ENCODE data around the gene TMEM45A.
A peak's percentile ranks its signal among the peaks of the same experiment; 100 is the strongest.
"Not testable (repeated sequence)": the region's sequence is repeated elsewhere in the genome, so short reads cannot be mapped to it uniquely, and the experiment has no call there.

The TMEM45A gene

DNA sequence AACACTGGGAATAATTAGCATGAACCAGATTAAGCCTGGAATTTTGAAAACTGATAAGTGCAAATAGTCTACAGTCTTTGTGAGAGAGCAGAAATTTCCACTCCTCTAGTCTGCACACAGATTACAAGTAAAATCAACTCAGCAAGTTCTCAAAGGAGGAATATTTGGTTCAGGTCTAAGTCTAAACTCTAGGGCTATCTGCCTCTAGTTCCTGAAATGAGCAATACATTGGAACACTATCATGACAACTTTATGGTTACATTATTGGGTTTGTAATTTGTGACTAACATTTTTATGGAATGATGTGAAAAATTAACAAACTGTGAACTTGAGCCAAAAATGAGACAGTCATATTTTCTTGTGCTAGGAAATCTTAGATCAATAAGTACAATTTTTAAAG lies 86.2 kb downstream of the TMEM45A start:
- DNase-seq, result no peak

DNA sequence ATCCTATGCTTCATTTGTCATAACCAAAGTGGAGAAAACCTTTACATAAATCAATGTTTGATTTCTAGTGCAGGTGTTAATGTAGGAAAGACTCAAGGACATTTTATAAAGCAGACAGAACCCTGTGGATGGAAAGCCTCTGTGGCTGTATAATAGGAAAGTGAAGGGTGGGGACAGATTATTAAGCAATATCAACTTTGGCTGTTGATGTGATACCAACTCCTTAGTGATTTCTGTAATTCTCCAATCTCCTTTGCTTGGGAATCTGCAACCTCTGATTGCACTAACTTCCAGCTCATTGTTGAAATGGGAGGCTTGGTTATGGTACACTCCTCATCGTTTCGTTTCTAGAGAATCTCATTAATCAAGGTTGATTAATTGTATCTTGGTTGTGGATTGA lies 87.7 kb downstream of the TMEM45A start:
- no peak for DNase-seq

DNA sequence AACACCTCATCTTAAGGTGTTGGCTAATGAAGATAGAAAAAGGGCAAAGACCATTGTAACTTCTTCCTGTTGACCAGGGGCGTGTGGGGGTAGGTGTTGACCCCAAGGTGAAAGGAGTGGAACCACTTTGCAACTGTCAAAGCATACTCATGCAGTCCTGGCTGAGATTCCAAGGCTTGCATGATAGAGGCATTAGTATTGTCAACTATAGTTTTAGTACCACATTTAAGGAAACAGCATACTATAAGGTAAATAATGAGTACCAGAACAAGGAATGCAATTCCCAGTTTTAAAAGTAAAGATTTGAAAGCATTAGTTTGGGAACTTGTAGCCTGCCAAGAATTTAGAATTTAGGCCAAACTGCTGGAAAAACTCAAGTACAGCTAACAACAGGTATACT lies 89.2 kb downstream of the TMEM45A start:
- DNase-seq, result no peak

DNA sequence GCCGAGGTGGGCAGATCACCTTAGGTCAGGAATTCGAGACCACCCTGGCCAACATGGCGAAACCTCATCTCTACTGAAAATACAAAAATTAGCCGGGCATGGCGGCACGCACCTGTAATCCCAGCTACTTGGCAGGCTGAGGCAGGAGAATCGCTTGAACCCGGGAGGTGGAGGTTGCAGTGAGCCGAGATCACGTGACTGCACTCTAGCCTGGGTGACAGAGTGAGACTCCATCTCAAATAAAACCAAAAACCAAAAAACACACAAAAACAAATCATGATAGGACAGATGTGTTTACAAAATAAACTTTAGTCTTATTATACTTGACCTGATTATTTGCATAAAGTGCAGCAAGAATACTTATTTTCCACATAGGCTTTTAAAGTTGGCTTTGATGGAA lies 89.7 kb downstream of the TMEM45A start:
- DNase-seq, result not testable (repeated sequence)

DNA sequence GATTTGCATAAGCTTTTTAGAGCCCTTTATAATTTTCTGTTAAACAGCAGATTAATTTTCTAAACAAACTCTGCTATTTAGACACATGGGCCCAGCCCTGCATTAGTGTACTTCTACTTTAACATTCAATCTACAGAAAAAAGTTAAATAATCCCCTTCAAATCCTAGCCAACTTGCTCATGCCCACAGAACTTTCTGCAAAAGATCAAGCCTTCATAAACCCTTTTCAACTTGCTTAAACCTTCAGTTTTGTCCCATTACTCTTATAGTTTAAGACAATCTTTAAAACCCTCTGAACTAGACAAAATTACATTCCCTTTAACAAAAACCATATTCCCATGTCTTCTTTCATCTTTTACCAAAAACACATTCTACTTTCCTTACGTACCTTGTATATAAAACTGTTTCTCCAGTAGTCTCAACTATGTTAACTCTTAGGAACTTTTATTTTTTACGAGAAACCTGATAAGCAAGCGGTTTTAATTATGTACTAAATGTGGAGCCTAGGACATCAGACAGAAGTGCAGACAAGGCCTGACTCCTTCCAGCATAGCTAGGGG lies 91.8 kb downstream of the TMEM45A start:
- DNase-seq, result no peak

DNA sequence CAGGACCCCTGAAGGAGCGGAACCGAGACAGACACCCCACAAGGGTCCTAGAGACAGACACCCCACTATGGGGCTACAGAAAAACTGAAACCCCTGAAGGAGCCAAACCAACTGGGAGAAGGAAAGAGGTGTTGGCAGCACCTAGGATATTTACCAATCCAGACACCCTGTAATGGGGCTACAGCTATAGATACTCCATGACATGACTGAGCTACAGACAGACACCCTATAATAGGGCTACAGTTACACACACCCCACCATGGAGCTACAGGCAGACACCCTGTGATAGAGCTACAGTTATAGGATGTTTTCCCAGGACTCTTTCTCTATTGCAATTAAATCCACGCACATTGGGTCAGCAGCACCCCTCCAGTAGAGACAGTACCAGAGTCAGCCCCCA lies 94.4 kb downstream of the TMEM45A start:
- DNase-seq, result no peak

DNA sequence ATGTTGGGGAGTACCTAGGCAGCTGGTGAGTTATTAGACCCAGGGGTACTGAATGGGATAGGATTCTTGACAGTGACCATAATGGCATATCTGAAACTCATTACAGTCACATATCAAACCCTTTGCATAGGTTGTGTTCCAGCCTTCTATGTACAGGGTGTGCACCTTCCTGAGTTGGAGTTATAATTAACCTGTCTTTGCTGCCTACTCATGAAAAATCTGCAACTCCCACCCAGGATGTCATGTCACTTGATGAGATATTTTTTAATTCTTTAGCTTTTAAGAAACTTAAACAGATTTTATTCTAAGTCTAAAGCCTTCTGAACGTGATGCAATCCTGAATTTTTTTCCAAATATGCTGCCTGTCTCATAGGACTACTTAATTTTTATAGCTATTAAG lies 95.8 kb downstream of the TMEM45A start:
- no peak for DNase-seq

DNA sequence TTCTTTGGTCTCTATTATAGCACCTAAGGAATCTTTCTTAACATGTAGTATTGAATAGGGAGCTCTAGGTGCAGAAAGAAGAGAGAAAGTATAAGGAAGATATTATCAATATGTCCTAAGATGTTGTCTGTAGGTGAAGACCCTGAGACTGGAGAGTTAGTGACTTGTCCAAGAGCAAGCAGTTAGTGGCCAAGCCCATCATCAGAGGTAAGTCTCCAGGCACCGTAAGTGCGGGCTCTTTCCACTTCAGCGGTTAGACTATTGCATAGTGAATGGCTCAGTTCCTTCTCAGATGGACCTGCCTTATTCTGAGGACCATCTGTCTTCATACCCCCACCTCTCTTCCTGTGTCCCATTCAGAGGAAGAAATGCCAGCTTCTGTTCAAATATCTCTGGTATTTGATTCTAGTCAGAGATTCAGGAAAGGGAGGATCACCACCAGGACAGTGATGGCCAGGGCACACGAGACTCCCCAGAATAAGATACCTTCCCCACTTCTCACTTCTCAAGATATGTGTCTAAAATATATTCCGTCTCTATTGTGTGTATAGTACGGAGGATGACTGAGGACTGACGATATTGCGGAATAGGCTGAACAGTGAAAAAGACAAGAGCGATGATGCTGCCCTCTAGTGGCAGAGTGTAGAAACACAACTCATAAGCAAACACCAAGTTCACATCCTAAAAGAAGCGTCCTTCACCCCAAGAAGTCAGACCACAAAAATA lies 97.9 kb downstream of the TMEM45A start:
- DNase-seq, result peak; percentile 62

DNA sequence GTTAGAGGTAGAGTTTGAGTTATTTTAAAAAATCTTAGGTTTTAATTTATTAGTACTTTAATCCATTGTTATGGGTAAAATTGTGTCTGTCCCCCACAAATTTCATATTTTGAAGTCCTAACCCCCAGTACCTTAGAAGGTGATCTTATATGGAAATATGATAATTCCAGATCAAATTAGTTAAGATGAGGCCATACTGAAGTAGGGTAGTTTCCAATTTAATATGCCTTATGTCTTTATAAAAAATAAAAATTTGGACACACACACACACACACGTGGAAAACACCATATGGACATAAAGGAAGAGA lies 98.4 kb downstream of the TMEM45A start:
- no peak for DNase-seq

DNA sequence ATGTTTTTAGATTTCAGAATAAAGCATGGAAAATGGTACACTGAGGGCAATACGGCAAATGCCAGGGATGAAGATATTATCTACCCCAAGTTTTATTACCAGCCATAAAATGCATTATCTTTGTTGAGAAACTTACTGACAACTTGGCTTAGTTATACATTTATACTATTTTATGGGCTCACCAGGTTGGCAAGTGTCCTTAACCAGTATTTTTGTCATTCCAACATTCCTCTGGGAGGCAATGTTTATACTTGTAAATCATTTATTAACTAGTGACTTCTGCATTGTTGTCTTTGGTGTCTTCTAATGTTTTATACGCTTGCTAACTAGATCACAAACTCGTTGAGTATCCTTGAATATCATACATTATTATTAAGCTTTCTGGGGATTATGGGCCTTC lies 99.0 kb downstream of the TMEM45A start:
- DNase-seq, result no peak

DNA sequence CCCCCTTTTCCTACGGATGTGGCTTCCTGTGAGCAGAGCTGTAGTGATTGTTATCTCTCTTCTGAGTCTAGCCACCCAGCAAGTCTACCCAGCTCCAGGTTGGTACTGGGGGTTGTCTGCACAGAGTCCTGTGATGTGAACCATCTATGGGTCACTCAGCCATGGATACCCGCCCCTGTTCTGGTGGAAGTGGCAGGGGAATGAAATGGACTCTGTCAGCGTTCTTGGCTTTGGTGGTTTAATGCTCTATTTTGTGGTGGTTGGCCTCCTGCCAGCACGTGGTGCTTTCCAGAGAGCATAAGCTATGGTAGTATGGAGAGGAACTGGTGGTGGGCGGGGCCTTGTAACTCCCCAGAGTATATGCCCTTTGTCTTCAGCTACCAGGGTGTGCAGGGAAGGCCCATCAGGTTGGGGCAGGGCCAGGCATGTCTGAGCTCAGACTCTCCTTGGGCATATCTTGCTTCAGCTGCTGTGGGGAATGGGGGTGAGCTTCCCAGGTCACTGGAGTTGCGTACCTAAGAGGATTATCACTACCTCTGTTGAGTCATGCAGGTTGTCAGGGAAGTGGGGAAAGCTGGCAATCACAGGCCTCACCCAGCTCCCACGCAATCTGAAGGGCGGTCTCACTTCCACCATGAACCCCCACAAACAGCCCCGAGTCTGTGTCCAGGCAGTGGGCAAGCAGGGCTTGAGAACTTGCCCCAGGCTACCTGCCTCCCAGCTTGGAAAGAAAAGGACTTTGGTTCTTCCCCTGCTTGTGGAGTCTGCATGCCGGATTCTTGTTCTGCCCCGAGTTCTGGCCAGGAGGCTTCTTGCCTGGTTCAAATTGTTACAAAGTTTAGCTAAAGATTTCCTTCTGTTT lies 108.0 kb downstream of the TMEM45A start:
- DNase-seq, result peak; percentile 7

DNA sequence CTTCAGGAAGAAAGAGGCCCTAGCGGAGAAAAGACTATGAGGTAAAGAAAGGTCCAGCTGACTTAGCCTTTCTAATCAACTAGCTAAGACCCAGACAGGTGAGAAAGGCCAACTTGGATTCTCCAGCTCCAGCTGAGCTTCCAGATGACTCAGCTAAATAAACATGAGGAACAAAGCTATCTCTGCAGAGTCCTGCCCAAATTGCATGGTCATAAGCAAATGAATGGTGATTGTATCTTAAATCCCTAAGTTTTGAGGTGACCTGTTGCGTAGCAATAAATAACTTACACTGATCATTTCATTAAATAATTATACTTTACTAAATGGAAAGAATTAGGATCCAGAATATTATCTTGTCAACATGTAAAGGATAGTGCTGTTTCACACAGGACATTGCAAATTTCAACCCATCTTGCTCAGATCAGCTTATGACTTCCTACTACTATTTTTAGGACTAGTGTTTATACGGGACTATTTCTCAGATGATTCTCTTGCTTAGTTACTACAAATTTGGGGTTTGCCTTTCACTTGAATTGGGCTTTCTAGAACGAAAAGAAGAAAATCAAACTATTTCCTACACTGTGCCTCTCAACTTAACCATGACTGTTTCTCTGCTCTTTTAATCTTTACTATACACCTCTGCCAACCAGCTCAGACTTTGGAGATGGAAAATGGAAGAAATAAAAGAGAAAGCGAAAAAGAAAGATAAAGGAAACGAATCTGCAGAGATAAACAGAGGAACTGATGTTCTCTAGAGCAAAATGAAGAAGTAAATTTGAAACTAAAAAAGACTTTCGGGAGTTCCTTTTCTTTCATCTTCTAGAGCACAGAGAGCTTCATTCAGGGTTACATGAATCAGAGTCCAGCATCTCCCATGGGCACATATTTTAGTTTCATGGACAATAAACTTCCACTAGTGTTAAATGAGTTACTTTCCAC lies 110.4 kb downstream of the TMEM45A start:
- DNase-seq, result no peak

DNA sequence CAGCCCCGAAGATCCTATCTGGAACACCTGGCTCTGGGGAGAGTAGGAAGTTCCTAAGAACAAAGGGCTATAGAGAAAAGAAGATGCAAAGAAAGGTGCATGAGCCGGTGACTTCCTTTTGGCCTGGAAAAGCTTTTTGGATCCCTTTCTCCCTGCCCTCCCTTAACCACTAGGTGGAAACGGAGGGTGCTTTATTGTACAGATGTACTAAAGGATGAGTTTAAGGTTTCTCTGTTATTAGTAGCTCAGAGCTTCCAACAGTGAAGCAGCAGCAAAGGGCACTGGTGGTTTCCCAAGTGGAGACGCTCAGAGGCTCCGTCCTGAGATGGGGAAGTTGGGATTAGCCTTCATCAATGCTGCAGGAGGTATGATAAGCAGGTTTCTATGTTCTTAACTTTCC lies 111.0 kb downstream of the TMEM45A start:
- DNase-seq, result no peak

DNA sequence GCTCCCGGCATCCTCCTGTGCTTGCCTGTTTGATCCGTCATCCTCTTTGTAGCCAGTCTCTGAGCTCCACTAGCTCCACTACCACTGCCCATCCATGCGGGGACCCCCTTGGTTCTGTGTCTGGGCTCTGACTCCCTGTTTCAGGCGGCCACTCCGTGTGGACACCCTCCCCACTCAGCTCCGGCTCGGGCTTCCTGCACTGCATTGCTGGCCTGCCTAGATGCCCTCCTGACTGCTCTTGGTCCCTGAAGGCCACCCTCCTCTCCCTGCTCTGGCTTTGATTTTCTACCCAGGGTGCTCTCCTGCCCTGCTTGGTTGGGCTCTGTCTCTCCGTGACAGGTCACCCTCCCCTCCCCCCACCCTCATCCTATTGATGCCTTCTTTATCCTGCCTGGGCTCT lies 112.9 kb downstream of the TMEM45A start:
- DNase-seq, result no peak

DNA sequence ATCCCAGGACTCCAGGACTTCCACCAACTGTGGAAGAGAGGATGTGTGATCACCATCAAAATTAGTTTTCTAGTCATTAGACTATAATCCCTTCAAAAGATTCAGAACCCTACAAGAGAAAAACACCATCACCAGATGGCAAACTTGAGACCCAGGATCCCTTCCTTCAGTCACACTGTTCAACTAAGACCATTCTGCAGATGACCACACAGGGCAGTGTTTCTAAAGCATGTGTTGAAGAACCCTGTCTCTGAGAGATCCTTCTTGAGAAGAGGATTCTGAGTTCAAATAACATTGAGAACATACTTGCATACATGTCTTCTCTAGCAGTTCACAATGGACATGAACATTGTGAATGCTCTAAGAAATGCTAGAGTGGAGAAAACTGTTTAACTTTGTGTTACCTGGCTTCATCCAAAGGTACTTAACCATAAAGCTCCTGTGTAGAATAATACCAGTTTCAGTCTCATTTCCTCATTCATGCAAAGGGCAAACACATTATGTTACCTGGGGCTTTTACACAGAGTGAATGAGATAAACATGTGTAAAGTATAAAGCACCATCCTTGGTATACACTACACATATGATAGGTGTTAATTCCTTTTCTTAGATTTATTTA lies 114.6 kb downstream of the TMEM45A start:
- DNase-seq, result no peak

DNA sequence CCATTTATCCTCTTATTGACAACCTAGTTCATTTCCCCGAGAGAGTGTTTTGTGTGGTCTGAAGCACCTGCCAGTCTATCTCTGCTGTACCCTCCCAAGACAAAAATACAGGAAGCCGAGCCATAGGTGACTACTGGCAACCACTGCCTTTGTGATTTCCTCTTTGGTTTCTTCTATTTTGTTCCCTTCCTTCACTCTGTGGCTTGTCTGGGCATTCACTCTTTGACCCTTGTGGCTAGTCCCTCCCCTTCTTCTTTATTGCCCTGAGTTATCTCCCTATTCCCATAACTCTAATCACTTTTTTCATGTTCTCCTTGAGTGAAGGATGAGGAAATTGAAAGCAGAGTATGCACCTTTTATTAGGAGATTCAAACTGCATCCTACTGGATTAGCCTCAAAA lies 116.9 kb downstream of the TMEM45A start, which contains the start of gene ADGRG7:
TSS of gene ADGRG7 (plus strand) at position 297 of the 400 bp plus-strand sequence. CDS start 256 bp downstream, outside the sequence.
- no peak for DNase-seq

DNA sequence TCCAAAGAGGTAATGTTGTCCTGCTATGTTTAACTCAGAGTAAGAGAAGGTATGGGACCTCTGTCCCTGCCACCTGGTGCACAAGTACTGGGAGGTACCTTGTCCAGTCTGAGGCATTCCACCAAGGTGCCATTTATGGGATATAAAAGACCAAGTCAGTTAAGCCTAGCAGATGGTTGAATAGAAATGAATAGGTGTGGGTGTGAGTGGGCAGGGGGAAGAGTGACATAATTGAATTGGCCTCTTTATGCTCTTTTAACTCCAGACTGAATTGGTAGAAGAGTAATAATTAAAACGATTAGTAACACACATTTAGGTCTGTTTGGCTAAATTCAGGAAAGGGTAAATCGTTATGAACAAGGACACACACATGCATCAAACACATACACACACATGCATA lies 117.5 kb downstream of the TMEM45A start:
- DNase-seq, result no peak

DNA sequence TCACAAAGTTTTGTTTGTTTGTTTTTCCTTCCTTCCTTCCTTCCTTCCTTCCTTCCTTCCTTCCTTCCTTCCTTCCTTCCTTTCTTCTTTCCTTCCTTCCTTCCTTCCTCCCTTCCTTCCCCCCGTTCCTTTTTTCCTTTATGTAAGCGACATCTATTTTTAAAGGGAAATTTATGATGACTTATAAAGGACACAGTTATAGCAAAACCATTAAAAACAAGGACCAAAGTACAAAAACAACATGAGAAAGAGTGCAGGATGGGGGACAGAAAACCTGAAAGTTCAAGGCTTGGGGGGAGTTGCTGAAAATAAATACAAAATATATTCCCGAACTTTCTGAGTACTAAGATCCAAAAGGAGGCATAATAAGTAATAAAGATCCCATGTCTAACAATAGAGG lies 118.8 kb downstream of the TMEM45A start:
- no peak for DNase-seq

DNA sequence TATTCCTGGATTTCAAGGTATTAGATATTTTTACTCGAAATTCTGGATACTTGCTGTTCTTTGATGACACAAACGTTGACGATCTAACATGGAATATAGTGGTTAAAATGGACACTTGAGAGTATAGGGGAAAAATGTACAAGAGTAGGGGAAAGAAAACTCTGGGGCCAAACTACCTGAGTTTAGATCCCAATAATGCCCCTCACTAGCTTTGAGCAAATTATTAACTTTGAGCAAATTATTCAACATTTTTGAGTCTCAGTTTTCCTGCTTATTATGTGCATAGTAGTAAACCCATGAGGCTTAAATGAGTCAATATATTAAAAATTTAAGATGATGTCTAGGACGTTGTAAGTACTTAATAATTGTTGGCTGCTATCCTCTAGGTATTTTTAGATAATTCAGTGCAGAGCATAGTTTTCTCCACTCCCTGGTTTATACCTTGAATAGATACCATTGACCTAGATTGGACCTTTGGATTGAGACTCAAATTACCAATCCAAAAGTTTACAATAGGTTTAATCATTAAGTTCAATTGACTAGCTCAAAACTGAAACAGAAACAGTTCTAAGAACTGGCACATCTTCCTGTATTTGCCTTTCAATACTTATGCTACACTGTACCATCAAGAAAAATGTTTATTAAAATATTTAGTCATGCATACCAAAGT lies 121.4 kb downstream of the TMEM45A start:
- no peak for DNase-seq

DNA sequence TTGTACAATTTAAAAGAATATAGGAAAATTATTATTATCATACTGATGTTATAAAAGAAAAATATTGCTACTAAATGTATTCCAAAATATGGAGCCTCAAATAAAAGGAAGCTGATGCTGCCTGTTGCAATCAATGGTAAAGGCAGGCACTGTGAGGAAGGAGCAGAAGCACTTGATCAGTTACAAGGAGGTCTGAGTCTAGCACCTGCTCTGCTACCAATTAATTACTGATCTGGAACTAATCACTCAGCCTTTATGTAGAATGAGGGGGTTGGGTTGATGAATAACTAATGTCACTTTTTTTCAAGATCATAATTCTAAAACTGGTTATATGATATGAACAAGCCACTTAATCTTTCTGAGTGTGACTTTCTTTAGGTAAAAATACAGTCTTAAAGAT lies 122.5 kb downstream of the TMEM45A start:
- no peak for DNase-seq

DNA sequence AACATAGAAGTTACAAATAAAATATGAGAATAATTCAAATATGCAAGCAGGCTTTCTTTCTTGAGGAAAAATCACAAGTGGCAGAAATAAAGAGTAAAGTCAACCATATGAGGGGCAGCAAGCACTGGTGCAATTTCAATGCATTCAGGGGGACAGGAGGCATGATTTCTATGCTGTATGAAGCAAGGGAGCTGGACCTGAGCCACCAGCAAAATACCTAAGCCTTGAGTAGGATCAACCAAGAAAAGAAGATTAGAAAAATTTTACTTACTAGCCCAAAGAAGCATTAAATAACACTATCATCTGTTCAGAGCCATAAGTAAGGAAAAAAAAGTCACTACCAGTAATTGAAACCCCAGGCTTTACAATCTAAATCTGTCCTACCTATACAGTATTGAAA lies 123.3 kb downstream of the TMEM45A start:
- no peak for DNase-seq

DNA sequence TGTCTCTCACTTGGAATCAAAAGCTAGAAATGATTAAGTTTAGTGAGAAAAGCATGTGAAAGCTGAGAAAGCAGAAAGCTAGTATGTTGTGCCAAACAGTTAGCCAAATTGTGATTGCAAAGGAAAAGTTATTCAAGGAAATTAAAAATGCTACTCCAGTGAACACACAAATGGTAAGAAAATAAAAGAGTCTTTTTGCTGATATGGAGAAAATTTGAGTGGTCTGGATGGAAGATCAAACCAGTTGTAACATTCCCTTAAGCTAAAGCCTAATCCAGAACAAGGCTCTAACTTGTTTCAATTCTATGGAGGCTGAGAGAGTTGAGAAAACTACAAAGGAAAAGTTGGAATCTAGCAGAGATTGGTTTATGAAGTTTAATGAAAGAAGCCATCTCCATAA lies 128.8 kb downstream of the TMEM45A start:
- DNase-seq, result no peak
